ENCODE measurements around the gene ZCCHC9. TPM values are rescaled to one million over a fixed set of nuclear protein-coding genes. Genes with fewer than 3 reads are reported as not detected.

The ZCCHC9 gene
- polyA plus RNA-seq, 2 donors, result 21.0 to 26.0 TPM

- Histone ChIP-seq H3K9me3 (ENCODE audit: control insufficient read depth in 2 of 2, insufficient read depth in 1 of 2, low read depth in 1 of 2, low read length in 1 of 2) (no peaks in the 10 kb centered on the region), H3K4me1 (ENCODE audit: control insufficient read depth in 2 of 2, insufficient read depth in 2 of 2, low read length in 1 of 2) (no peaks in the 10 kb centered on the region), H3K36me3 (ENCODE audit: control insufficient read depth in 2 of 2, insufficient read depth in 2 of 2, low read length in 1 of 2) (no peaks in the 10 kb centered on the region), H3K27me3 (ENCODE audit: control insufficient read depth in 1 of 2, insufficient read depth in 2 of 2, low read length in 2 of 2) (no peaks in the 10 kb centered on the region), H3K27ac (ENCODE audit: low read depth in 2 of 2, low read length in 1 of 2) (no peak overlapping the region), H3K4me3 (ENCODE audit: low read depth in 1 of 2, low read length in 2 of 2) (no peak overlapping the region)
- 63 to 75% methylated on average over 4 of the region's 4 CpGs for WGBS, 2 donors
These were observed 47.8 kb downstream of the ZCCHC9 start for GRCh38 chr5:81349161-81349560.

- Histone ChIP-seq H3K27me3 (ENCODE audit: control insufficient read depth in 1 of 2, insufficient read depth in 2 of 2, low read length in 2 of 2) (no peaks in the 10 kb centered on the region), H3K9me3 (ENCODE audit: control insufficient read depth in 2 of 2, insufficient read depth in 1 of 2, low read depth in 1 of 2, low read length in 1 of 2) (no peaks in the 10 kb centered on the region), H3K4me3 (ENCODE audit: low read depth in 1 of 2, low read length in 2 of 2) (no peak overlapping the region), H3K4me1 (ENCODE audit: control insufficient read depth in 2 of 2, insufficient read depth in 2 of 2, low read length in 1 of 2) (no peaks in the 10 kb centered on the region), H3K36me3 (ENCODE audit: control insufficient read depth in 2 of 2, insufficient read depth in 2 of 2, low read length in 1 of 2) (no peaks in the 10 kb centered on the region), H3K27ac (ENCODE audit: low read depth in 2 of 2, low read length in 1 of 2) (no peak overlapping the region)
These were observed 49.1 kb downstream of the ZCCHC9 start for GRCh38 chr5:81350507-81350906.

GRCh38 chr5:81353189-81353588 is 51.8 kb downstream of the ZCCHC9 start:
- H3K9me3 ChIP-seq (ENCODE audit: control insufficient read depth in 2 of 2, insufficient read depth in 1 of 2, low read depth in 1 of 2, low read length in 1 of 2), result no peaks in the 10 kb centered on the region
- no peaks in the 10 kb centered on the region for H3K36me3 ChIP-seq (ENCODE audit: control insufficient read depth in 2 of 2, insufficient read depth in 2 of 2, low read length in 1 of 2)
- H3K27me3 ChIP-seq (ENCODE audit: control insufficient read depth in 1 of 2, insufficient read depth in 2 of 2, low read length in 2 of 2), result no peaks in the 10 kb centered on the region
- WGBS, 2 donors, result 36 to 46% methylated on average over 5 of the region's 5 CpGs
- H3K27ac ChIP-seq (ENCODE audit: low read depth in 2 of 2, low read length in 1 of 2), result no peak overlapping the region
- no peaks in the 10 kb centered on the region for H3K4me1 ChIP-seq (ENCODE audit: control insufficient read depth in 2 of 2, insufficient read depth in 2 of 2, low read length in 1 of 2)
- H3K4me3 ChIP-seq (ENCODE audit: low read depth in 1 of 2, low read length in 2 of 2), result no peak overlapping the region

DNA sequence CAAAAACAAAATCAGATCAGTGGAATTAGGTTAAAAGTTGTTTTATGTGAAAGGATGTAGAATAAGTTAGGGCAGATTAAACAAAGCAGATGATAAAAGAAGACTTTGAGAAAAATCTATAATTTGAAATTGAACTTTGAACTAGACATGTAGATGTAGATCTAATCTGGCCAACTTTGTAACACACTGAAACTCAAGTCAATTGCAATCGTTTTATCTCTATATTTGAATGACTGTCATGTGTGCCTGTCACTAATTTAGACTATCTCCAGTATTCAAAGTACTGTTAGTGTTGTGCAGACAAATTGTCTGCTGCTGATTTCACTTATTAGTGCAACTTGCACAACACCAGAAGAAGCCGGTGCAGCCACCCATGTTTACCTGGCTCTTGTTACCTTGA is 52.7 kb downstream of the ZCCHC9 start:
- H3K27ac ChIP-seq (ENCODE audit: low read depth in 2 of 2, low read length in 1 of 2), result no peak overlapping the region
- H3K27me3 ChIP-seq (ENCODE audit: control insufficient read depth in 1 of 2, insufficient read depth in 2 of 2, low read length in 2 of 2), result no peaks in the 10 kb centered on the region
- 63 to 77% methylated on average over 2 of the region's 2 CpGs for WGBS, 2 donors
- H3K36me3 ChIP-seq (ENCODE audit: control insufficient read depth in 2 of 2, insufficient read depth in 2 of 2, low read length in 1 of 2), result no peaks in the 10 kb centered on the region
- H3K4me1 ChIP-seq (ENCODE audit: control insufficient read depth in 2 of 2, insufficient read depth in 2 of 2, low read length in 1 of 2), result no peaks in the 10 kb centered on the region
- no peak overlapping the region for H3K4me3 ChIP-seq (ENCODE audit: low read depth in 1 of 2, low read length in 2 of 2)
- no peaks in the 10 kb centered on the region for H3K9me3 ChIP-seq (ENCODE audit: control insufficient read depth in 2 of 2, insufficient read depth in 1 of 2, low read depth in 1 of 2, low read length in 1 of 2)

DNA sequence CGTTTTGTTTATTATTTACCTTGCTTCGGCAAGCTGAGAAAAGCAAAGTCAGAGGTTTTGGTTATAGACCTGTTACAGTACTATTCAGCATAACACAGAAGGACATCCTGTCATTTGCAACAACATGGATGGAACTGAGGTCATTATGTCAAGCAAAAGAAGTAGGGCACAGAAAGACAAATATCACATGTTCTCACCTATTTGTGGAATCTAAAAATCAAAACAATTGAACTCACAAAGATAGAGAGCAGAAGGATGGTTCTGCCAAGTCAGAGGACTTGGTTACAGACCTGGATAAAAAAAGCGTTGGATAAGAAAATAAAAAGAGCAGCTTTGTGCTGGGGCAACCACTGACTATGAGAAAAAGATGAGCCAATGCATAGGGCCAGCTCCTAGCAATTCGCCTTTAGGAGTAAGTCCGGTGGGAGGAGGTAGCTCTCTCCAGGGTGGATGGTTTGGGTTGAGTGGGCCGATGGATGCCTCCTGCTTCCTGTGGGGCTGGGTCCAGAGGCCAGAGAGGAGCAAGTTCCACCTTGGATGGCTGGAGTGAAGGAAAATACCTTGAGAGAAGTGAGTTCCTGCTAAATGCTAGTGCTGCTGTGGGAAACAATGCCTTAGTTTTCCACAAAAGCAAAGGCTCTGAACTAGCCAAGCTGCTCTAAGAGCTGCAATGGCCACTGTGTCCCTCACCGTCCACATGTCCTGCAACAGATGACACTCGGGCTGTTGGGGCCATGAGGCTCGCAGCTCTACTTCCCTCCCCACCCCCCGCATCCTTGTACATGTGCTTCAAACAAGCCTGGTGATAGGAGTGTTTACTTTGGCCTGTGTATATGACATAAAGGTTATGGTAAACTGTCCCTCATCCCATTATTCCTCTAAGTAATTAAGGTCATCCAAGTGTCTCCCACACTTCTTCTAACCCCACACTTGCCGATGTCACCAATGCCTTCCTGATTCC is 54.2 kb downstream of the ZCCHC9 start:
- Histone ChIP-seq H3K9me3 (ENCODE audit: control insufficient read depth in 2 of 2, insufficient read depth in 1 of 2, low read depth in 1 of 2, low read length in 1 of 2) (no peaks in the 10 kb centered on the region), H3K27ac (ENCODE audit: low read depth in 2 of 2, low read length in 1 of 2) (no peak overlapping the region), H3K4me3 (ENCODE audit: low read depth in 1 of 2, low read length in 2 of 2) (no peak overlapping the region), H3K36me3 (ENCODE audit: control insufficient read depth in 2 of 2, insufficient read depth in 2 of 2, low read length in 1 of 2) (no peaks in the 10 kb centered on the region), H3K4me1 (ENCODE audit: control insufficient read depth in 2 of 2, insufficient read depth in 2 of 2, low read length in 1 of 2) (no peaks in the 10 kb centered on the region), H3K27me3 (ENCODE audit: control insufficient read depth in 1 of 2, insufficient read depth in 2 of 2, low read length in 2 of 2) (no peaks in the 10 kb centered on the region)
- 85 to 86% methylated on average over 11 of the region's 11 CpGs for WGBS, 2 donors

GRCh38 chr5:81359108-81359507 is 57.7 kb downstream of the ZCCHC9 start:
- Histone ChIP-seq H3K36me3 (ENCODE audit: control insufficient read depth in 2 of 2, insufficient read depth in 2 of 2, low read length in 1 of 2) (no peaks in the 10 kb centered on the region), H3K4me1 (ENCODE audit: control insufficient read depth in 2 of 2, insufficient read depth in 2 of 2, low read length in 1 of 2) (no peaks in the 10 kb centered on the region), H3K4me3 (ENCODE audit: low read depth in 1 of 2, low read length in 2 of 2) (no peak overlapping the region), H3K27me3 (ENCODE audit: control insufficient read depth in 1 of 2, insufficient read depth in 2 of 2, low read length in 2 of 2) (no peaks in the 10 kb centered on the region), H3K27ac (ENCODE audit: low read depth in 2 of 2, low read length in 1 of 2) (no peak overlapping the region), H3K9me3 (ENCODE audit: control insufficient read depth in 2 of 2, insufficient read depth in 1 of 2, low read depth in 1 of 2, low read length in 1 of 2) (no peaks in the 10 kb centered on the region)
- 33 to 40% methylated on average over 5 of the region's 5 CpGs for WGBS, 2 donors

DNA sequence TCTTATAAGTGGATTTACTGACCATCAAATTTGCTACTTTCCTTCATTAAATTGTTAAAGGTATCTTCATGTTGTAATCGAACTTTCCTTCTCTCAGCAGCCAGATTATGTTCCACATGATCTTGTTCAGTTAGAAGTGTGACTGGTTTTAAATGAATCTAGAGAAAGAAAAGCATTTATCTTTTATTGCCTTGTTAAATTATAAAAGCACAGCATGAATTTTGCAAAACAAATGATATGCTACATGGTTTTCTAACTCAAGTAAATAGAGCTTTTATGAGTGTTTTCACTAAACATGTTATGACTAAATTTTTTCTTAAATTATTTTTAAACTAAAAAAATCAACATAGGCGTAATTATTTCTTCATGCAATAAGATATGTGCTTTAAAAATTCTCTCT is 58.5 kb downstream of the ZCCHC9 start:
- 75 to 82% methylated on average over 2 of the region's 2 CpGs for WGBS, 2 donors
- Histone ChIP-seq H3K27me3 (ENCODE audit: control insufficient read depth in 1 of 2, insufficient read depth in 2 of 2, low read length in 2 of 2) (no peaks in the 10 kb centered on the region), H3K4me1 (ENCODE audit: control insufficient read depth in 2 of 2, insufficient read depth in 2 of 2, low read length in 1 of 2) (no peaks in the 10 kb centered on the region), H3K9me3 (ENCODE audit: control insufficient read depth in 2 of 2, insufficient read depth in 1 of 2, low read depth in 1 of 2, low read length in 1 of 2) (no peaks in the 10 kb centered on the region), H3K4me3 (ENCODE audit: low read depth in 1 of 2, low read length in 2 of 2) (no peak overlapping the region), H3K27ac (ENCODE audit: low read depth in 2 of 2, low read length in 1 of 2) (no peak overlapping the region), H3K36me3 (ENCODE audit: control insufficient read depth in 2 of 2, insufficient read depth in 2 of 2, low read length in 1 of 2) (no peaks in the 10 kb centered on the region)

GRCh38 chr5:81360640-81361039 is 59.3 kb downstream of the ZCCHC9 start:
- WGBS, 2 donors, result 75 to 78% methylated on average over 4 of the region's 4 CpGs
- Histone ChIP-seq H3K4me3 (ENCODE audit: low read depth in 1 of 2, low read length in 2 of 2) (no peak overlapping the region), H3K9me3 (ENCODE audit: control insufficient read depth in 2 of 2, insufficient read depth in 1 of 2, low read depth in 1 of 2, low read length in 1 of 2) (no peaks in the 10 kb centered on the region), H3K27me3 (ENCODE audit: control insufficient read depth in 1 of 2, insufficient read depth in 2 of 2, low read length in 2 of 2) (no peaks in the 10 kb centered on the region), H3K27ac (ENCODE audit: low read depth in 2 of 2, low read length in 1 of 2) (no peak overlapping the region), H3K4me1 (ENCODE audit: control insufficient read depth in 2 of 2, insufficient read depth in 2 of 2, low read length in 1 of 2) (no peaks in the 10 kb centered on the region), H3K36me3 (ENCODE audit: control insufficient read depth in 2 of 2, insufficient read depth in 2 of 2, low read length in 1 of 2) (no peaks in the 10 kb centered on the region)

- no peaks in the 10 kb centered on the region for H3K27me3 ChIP-seq (ENCODE audit: control insufficient read depth in 1 of 2, insufficient read depth in 2 of 2, low read length in 2 of 2)
- no peaks in the 10 kb centered on the region for H3K9me3 ChIP-seq (ENCODE audit: control insufficient read depth in 2 of 2, insufficient read depth in 1 of 2, low read depth in 1 of 2, low read length in 1 of 2)
- no peaks in the 10 kb centered on the region for H3K36me3 ChIP-seq (ENCODE audit: control insufficient read depth in 2 of 2, insufficient read depth in 2 of 2, low read length in 1 of 2)
- H3K27ac ChIP-seq (ENCODE audit: low read depth in 2 of 2, low read length in 1 of 2), result no peak overlapping the region
- no peak overlapping the region for H3K4me3 ChIP-seq (ENCODE audit: low read depth in 1 of 2, low read length in 2 of 2)
- WGBS, 2 donors, result 77 to 78% methylated on average over 2 of the region's 2 CpGs
- H3K4me1 ChIP-seq (ENCODE audit: control insufficient read depth in 2 of 2, insufficient read depth in 2 of 2, low read length in 1 of 2), result no peaks in the 10 kb centered on the region
These were observed 60.2 kb downstream of the ZCCHC9 start for GRCh38 chr5:81361600-81361999.
